ENCODE measurements around the gene PGA5. TPM values are rescaled to one million over a fixed set of nuclear protein-coding genes. Genes with fewer than 3 reads are reported as not detected.

Gene PGA5
- total RNA-seq, 1 donor from 2014 or later = not detected

GRCh38 chr11:61266602-61267001 lies 25.6 kb downstream of the PGA5 start:
- intact Hi-C loops (cut with micrococcal nuclease) = no loop called here

DNA sequence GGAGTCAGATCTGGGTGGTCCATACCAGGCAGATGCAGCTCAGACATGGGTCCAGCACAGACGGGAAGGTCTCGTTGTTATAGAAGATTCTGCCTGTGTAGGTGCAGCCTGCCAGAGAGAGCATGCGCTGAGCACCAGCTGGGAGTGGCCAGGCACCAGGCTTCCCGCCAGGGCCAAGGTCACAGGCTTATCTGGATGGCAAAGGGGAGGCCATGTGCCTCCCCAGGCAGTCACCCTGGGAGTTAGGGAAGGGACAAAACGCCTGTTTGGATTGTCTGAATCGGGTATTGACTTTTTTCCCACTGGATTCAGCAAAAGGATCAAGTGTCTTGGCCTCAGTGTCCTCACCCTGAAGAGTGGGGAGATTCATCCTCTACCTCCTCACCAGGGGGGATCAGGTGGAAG lies 26.5 kb downstream of the PGA5 start:
- intact Hi-C loops (cut with micrococcal nuclease) = no loop called here

DNA sequence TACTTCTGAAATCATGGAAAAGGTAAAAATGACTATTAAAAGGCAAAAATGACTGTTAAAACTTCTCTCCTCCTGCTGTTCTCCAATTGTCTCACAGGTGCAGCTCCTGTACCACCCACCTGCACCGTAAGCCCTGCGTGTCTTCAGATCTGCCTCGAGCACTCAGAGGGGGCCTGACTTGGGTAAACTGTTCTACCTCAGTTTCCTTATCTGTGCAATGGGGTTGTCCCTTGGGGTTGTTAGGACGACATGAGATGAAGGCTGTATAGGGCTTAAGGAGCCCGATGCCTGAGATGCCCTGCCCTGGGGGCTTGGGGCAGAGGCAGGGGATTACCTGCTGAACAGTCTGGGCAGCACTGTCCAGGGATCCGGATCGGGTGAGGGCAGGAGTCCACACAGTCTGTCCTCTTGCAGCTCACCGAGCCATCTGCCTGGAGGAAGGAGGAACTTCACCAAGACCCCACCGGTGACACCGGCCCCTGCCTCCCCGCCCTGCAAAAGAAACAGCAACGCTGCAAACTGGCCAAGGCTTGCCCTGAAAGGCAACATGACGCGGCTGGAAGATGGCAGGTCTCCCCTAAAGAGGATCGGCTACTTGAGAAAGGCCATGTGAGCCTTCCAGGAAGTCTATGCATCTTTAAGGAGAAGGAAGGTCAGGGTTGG lies 27.7 kb downstream of the PGA5 start:
- intact Hi-C loops (cut with micrococcal nuclease) = no loop called here

- intact Hi-C loops (cut with micrococcal nuclease) = no loop called here
Measured at GRCh38 chr11:61270354-61271076, 29.5 kb downstream of the PGA5 start.

- intact Hi-C loops (cut with micrococcal nuclease) = no loop called here
Measured at GRCh38 chr11:61272731-61273130, 31.8 kb downstream of the PGA5 start.

GRCh38 chr11:61273178-61274078 lies 32.5 kb downstream of the PGA5 start:
- intact Hi-C loops (cut with micrococcal nuclease) = no loop called here

GRCh38 chr11:61274084-61274483 lies 33.1 kb downstream of the PGA5 start:
- intact Hi-C loops (cut with micrococcal nuclease) = no loop called here

- intact Hi-C loops (cut with micrococcal nuclease) = no loop called here
Measured at GRCh38 chr11:61275191-61275590, 34.2 kb downstream of the PGA5 start.

GRCh38 chr11:61277186-61278000 lies 36.4 kb downstream of the PGA5 start:
- intact Hi-C loops (cut with micrococcal nuclease) = no loop called here

GRCh38 chr11:61278001-61278470 lies 37.1 kb downstream of the PGA5 start:
- intact Hi-C loops (cut with micrococcal nuclease) = no loop called here

DNA sequence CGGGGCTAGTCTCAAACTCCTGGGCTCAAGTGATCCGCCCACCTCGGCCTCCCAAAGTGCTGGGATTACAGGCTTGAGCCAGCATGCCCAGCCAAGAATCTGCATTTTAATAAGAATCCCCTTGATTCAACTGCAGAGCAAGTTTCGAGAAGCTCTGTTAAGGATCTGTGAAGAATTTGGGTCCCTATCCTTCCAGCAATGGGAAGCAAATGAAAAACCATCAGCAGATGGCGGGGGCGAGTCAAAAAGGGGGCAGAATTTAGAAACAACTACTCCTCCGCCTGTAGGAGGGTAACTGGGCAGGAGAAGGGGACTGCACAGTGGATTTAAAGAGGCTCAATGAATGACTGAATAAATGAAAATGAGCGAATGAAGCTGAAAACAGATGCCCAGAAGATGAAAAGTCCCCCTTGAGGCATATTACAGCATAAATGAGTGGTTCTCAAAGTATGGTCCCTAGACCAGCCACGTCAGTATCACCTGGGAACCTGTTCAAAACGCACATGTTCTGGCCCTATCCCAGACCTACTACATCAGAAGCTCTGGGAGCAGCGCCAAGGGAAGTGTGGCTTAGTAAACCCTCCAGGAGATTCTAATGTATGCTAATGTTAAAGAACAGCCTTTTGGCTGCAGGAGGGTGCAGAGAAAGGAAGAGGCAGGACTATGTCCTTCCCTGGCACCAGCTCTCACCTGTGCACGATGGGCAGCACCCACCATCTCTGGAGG lies 39.1 kb downstream of the PGA5 start:
- intact Hi-C loops (cut with micrococcal nuclease) = no loop called here

- intact Hi-C loops (cut with micrococcal nuclease) = no loop called here
Measured at GRCh38 chr11:61280883-61281580, 40.1 kb downstream of the PGA5 start.

DNA sequence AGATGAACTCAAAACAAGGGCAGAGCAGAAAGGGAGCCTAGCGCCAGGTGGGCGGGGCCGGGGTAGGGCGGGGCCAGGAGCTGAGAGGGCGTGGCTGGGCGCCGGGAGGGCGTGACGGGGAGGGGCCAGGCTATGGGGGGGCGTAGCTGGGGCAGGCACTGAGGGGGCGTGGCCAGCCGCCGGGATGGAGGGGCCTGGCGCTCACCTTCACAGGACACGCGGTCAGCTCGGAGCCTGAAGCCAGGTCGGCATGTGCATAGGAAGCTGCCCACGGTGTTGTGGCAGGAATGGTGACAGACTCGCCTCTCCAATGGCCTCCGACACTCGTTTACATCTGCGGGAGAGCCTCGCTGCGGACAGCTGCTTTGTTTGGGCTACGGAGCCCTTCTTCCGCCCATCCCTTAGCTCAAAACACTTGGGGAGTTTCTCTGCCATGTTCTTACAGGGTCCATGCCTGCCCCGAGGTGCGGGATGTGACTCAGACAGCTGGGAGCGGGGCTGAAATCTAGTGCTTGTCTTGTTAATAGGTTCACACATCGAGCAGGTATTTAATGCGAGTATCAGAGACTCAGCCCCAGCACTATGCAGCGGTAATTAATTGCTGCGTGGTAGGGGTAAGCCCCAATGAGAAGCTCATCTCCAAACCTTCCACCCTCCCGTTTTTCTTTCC lies 40.7 kb downstream of the PGA5 start:
- intact Hi-C loops (cut with micrococcal nuclease) = no loop called here

- intact Hi-C loops (cut with micrococcal nuclease) = no loop called here
Measured at GRCh38 chr11:61283613-61284012, 42.6 kb downstream of the PGA5 start.

GRCh38 chr11:61287338-61287977 lies 46.5 kb downstream of the PGA5 start:
- intact Hi-C loops (cut with micrococcal nuclease) = no loop called here

- intact Hi-C loops (cut with micrococcal nuclease) = no loop called here
Measured at GRCh38 chr11:61290905-61291690, 50.1 kb downstream of the PGA5 start.

DNA sequence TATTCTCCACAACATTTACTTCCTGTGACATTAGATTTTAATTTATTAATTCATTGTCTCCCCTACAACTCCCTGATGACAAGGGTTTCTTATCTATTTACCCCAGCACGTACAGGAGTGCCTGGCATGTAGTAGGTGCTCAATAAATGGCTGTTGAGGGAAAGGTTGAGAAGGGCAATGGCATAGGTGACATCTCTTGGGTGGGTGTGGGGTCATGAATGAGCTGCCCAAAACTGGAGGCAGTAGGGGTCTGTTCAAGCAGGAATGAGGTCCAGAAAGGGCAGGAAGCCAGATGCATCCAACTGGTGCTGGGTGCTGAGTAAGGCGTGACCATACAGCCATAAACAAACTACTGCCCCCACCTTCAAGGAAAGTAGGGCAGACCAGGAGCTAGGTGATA lies 51.4 kb downstream of the PGA5 start:
- intact Hi-C loops (cut with micrococcal nuclease) = no loop called here

Measured in T-helper 2 cell treated with Interferon-gamma antibody and Interleukin-4, amounts not matched to agents 100 ng/mL and 5 ng/mL, for 36 hours (primary cell).